GM23248 (cell line): ENCODE results near the gene ZDBF2. TPM values are rescaled to one million over a fixed set of nuclear protein-coding genes. Genes with fewer than 3 reads are reported as not detected.

Source experiments
- DNase-seq: peaks from one replicate; pipeline ENCODE4 v3.0.0-alpha.2; 2015
- H2AFZ ChIP-seq: fragments of 200-600 bp; sonication (generic); 2 replicates; pipeline ENCODE4 v1.6.1; 2016; ENCODE audit warnings: antibody characterized with exemption
- H3F3A ChIP-seq: fragments of 200-600 bp; sonication (generic); 2 replicates; pipeline ENCODE4 v1.6.1; 2016; ENCODE audit warnings: mild to moderate bottlenecking, antibody characterized with exemption, mixed run types; ENCODE audit not compliant: insufficient read depth
- H3K27ac ChIP-seq: fragments of 200-600 bp; sonication (generic); 2 replicates; pipeline ENCODE4 v1.5.1; 2016; ENCODE audit warnings: mild to moderate bottlenecking
- H3K27me3 ChIP-seq: fragments of 200-600 bp; sonication (generic); replicated peaks from 2 replicates; pipeline ENCODE4 v1.6.1; 2016; ENCODE audit warnings: mild to moderate bottlenecking; ENCODE audit not compliant: insufficient read depth
- H3K36me3 ChIP-seq: fragments of 200-600 bp; sonication (generic); 2 replicates; pipeline ENCODE4 v1.6.1; 2016; ENCODE audit warnings: low read depth, mild to moderate bottlenecking
- H3K4me1 ChIP-seq: fragments of 200-600 bp; sonication (generic); 2 replicates; pipeline ENCODE4 v1.6.1; 2016; ENCODE audit warnings: mild to moderate bottlenecking; ENCODE audit not compliant: insufficient read depth
- H3K4me2 ChIP-seq: fragments of 200-600 bp; sonication (generic); one replicate; pipeline ENCODE4 v1.6.1; 2016; ENCODE audit warnings: mild to moderate bottlenecking; ENCODE audit not compliant: unreplicated experiment
- H3K4me3 ChIP-seq: fragments of 200-600 bp; sonication (generic); 2 replicates; pipeline ENCODE4 v1.5.1; 2016; ENCODE audit warnings: mild to moderate bottlenecking
- H3K79me2 ChIP-seq: fragments of 200-600 bp; sonication (generic); 2 replicates; pipeline ENCODE4 v1.6.1; 2016; ENCODE audit warnings: mild to moderate bottlenecking; ENCODE audit not compliant: insufficient read depth
- H3K9ac ChIP-seq: fragments of 200-600 bp; sonication (generic); 2 replicates; pipeline ENCODE4 v1.6.1; 2016; ENCODE audit warnings: mild to moderate bottlenecking
- H3K9me2 ChIP-seq: fragments of 200-600 bp; sonication (generic); 2 replicates; pipeline ENCODE4 v1.6.1; 2016; ENCODE audit warnings: mixed run types, mild to moderate bottlenecking, moderate library complexity; ENCODE audit not compliant: insufficient read depth
- H3K9me3 ChIP-seq: fragments of 200-600 bp; sonication (generic); one replicate; pipeline ENCODE4 v1.6.1; 2017; ENCODE audit warnings: low read depth
- H4K20me1 ChIP-seq: fragments of 200-600 bp; sonication (generic); 2 replicates; pipeline ENCODE4 v1.6.0; 2016; ENCODE audit not compliant: insufficient read depth
- EZH2 ChIP-seq: fragments of 200-600 bp; sonication (generic); IDR thresholded peaks from 2 replicates; pipeline ENCODE4 v1.6.1; 2018; ENCODE audit warnings: antibody characterized with exemption, mild to moderate bottlenecking; ENCODE audit not compliant: insufficient read depth, poor library complexity, severe bottlenecking
- EZH2phosphoT487 ChIP-seq: fragments of 200-600 bp; sonication (generic); IDR thresholded peaks from 2 replicates; pipeline ENCODE4 v1.6.1; 2018; ENCODE audit warnings: antibody characterized with exemption, moderate library complexity, mild to moderate bottlenecking, low read depth; ENCODE audit not compliant: insufficient read depth
- WGBS, 2 experiments: methylation state at CpG; one replicate each; pipeline ENCODE4 v1.1.6; 2015 to 2017; ENCODE audit warnings: low lambda C conversion rate in 2 of 2, low coverage in 1 of 2; ENCODE audit errors: missing lambda C conversion rate in 2 of 2; 5-methylcytosine and 5-hydroxymethylcytosine counted together
- in situ Hi-C: fragments of 300-500 bp; cut with MboI; formaldehyde crosslinking; loops from 2 replicates; pipeline ENCODE4 v1.15.0; 2020
- polyA plus RNA-seq: library from polyadenylated mRNA; unstranded; fragments of >200 nt; fragmentation: Nextera tagmentation; extraction: Ambion mirVana; gene quantifications from 2 replicates; pipeline ENCODE4 v1.2.1, GENCODE V29; 2016
- total RNA-seq: library from RNA; depleted of rRNA; stranded (reverse); fragments of >200 nt; shearing (Covaris generic); gene quantifications from 2 replicates; pipeline ENCODE4 v1.2.3, GENCODE V29; 2014

Gene ZDBF2
- total and polyA plus RNA-seq, 2 experiments from 2014 or later, result 3.0 to 10.2 TPM

GRCh38 chr2:206253125-206253776 lies 21.2 kb upstream of the ZDBF2 start:
- H3K4me2 ChIP-seq, result no peak overlapping the region
- H3K36me3 ChIP-seq, result no peaks in the 10 kb centered on the region
- peaks cover 65% of the 10 kb centered on the region for H3K27me3 ChIP-seq
- in situ Hi-C loops, result no loop called here
- H3K9me2 ChIP-seq, result no peaks in the 10 kb centered on the region
- no peaks in the 10 kb centered on the region for H3K9me3 ChIP-seq
- no peak overlapping the region for H3K4me3 ChIP-seq
- H2AFZ ChIP-seq, result no peak overlapping the region
- no peaks in the 10 kb centered on the region for H4K20me1 ChIP-seq
- no peaks in the 10 kb centered on the region for H3K79me2 ChIP-seq
- 37 to 46% methylated on average over 20 of the region's 20 CpGs for WGBS, 2 experiments
- no peak overlapping the region for H3K27ac ChIP-seq
- no peaks in the 10 kb centered on the region for H3K4me1 ChIP-seq
- no peak for TF ChIP-seq EZH2phosphoT487
- TF ChIP-seq EZH2, result no peak
- H3F3A ChIP-seq, result no peaks in the 10 kb centered on the region
- no peak for DNase-seq
- no peak overlapping the region for H3K9ac ChIP-seq

GRCh38 chr2:206253777-206254166 lies 20.7 kb upstream of the ZDBF2 start:
- WGBS, 2 experiments, result 34 to 38% methylated on average over 5 of the region's 5 CpGs
- H3K36me3 ChIP-seq, result no peaks in the 10 kb centered on the region
- in situ Hi-C loops, result no loop called here
- no peaks in the 10 kb centered on the region for H3K9me3 ChIP-seq
- no peaks in the 10 kb centered on the region for H3K9me2 ChIP-seq
- H4K20me1 ChIP-seq, result no peaks in the 10 kb centered on the region
- no peaks in the 10 kb centered on the region for H3K79me2 ChIP-seq
- H3K27ac ChIP-seq, result no peak overlapping the region
- no peaks in the 10 kb centered on the region for H3K4me1 ChIP-seq
- H3K9ac ChIP-seq, result no peak overlapping the region
- H3K4me2 ChIP-seq, result no peak overlapping the region
- H3F3A ChIP-seq, result no peaks in the 10 kb centered on the region
- H2AFZ ChIP-seq, result no peak overlapping the region
- peaks cover 68% of the 10 kb centered on the region for H3K27me3 ChIP-seq
- no peak overlapping the region for H3K4me3 ChIP-seq
- DNase-seq, result no peak
- TF ChIP-seq EZH2, result no peak
- TF ChIP-seq EZH2phosphoT487, result no peak

GRCh38 chr2:206255003-206255402 lies 19.5 kb upstream of the ZDBF2 start:
- no peaks in the 10 kb centered on the region for H3K4me1 ChIP-seq
- H3K9me3 ChIP-seq, result no peaks in the 10 kb centered on the region
- no peak overlapping the region for H3K4me2 ChIP-seq
- H3F3A ChIP-seq, result no peaks in the 10 kb centered on the region
- H3K79me2 ChIP-seq, result no peaks in the 10 kb centered on the region
- H3K36me3 ChIP-seq, result no peaks in the 10 kb centered on the region
- H2AFZ ChIP-seq, result no peak overlapping the region
- H3K9me2 ChIP-seq, result no peaks in the 10 kb centered on the region
- WGBS, 2 experiments, result 34% methylated on average over 2 of the region's 2 CpGs
- H4K20me1 ChIP-seq, result no peaks in the 10 kb centered on the region
- H3K9ac ChIP-seq, result no peak overlapping the region
- TF ChIP-seq EZH2, result no peak
- no peak for TF ChIP-seq EZH2phosphoT487
- H3K27ac ChIP-seq, result no peak overlapping the region
- peaks cover 80% of the 10 kb centered on the region for H3K27me3 ChIP-seq
- in situ Hi-C loops, result no loop called here
- no peak overlapping the region for H3K4me3 ChIP-seq
- no peak for DNase-seq

GRCh38 chr2:206256706-206257205 lies 17.7 kb upstream of the ZDBF2 start:
- 17 to 31% methylated on average over 7 of the region's 7 CpGs for WGBS, 2 experiments
- H3K27me3 ChIP-seq, result peaks cover 82% of the 10 kb centered on the region
- no peaks in the 10 kb centered on the region for H4K20me1 ChIP-seq
- H3K9me2 ChIP-seq, result no peaks in the 10 kb centered on the region
- no peak overlapping the region for H3K9ac ChIP-seq
- H2AFZ ChIP-seq, result no peak overlapping the region
- no peaks in the 10 kb centered on the region for H3F3A ChIP-seq
- H3K4me1 ChIP-seq, result no peaks in the 10 kb centered on the region
- TF ChIP-seq EZH2 (no peak), EZH2phosphoT487 (no peak)
- H3K4me2 ChIP-seq, result no peak overlapping the region
- H3K36me3 ChIP-seq, result no peaks in the 10 kb centered on the region
- DNase-seq, result no peak
- H3K27ac ChIP-seq, result no peak overlapping the region
- no peaks in the 10 kb centered on the region for H3K9me3 ChIP-seq
- H3K4me3 ChIP-seq, result no peak overlapping the region
- no peaks in the 10 kb centered on the region for H3K79me2 ChIP-seq
- in situ Hi-C loops, result no loop called here

GRCh38 chr2:206257350-206257749 lies 17.1 kb upstream of the ZDBF2 start:
- H3F3A ChIP-seq, result no peaks in the 10 kb centered on the region
- DNase-seq, result no peak
- no peaks in the 10 kb centered on the region for H3K79me2 ChIP-seq
- in situ Hi-C loops, result no loop called here
- H3K4me3 ChIP-seq, result no peak overlapping the region
- no peak overlapping the region for H3K27ac ChIP-seq
- no peaks in the 10 kb centered on the region for H3K9me2 ChIP-seq
- WGBS, 2 experiments, result 50 to 56% methylated on average over 14 of the region's 14 CpGs
- TF ChIP-seq EZH2, result no peak
- no peak for TF ChIP-seq EZH2phosphoT487
- no peaks in the 10 kb centered on the region for H4K20me1 ChIP-seq
- no peak overlapping the region for H3K4me2 ChIP-seq
- no peak overlapping the region for H3K9ac ChIP-seq
- H3K4me1 ChIP-seq, result no peaks in the 10 kb centered on the region
- no peak overlapping the region for H2AFZ ChIP-seq
- H3K27me3 ChIP-seq, result peaks cover 83% of the 10 kb centered on the region
- no peaks in the 10 kb centered on the region for H3K36me3 ChIP-seq
- H3K9me3 ChIP-seq, result no peaks in the 10 kb centered on the region
